ENCODE results near the gene CCL28.

GRCh38 chr5:43357878-43358281, 54.3 kb downstream of the CCL28 start:
- TF ChIP-seq CTCF (IDR thresholded peaks at IDR 0.05) = no peak
- TF ChIP-seq POLR2AphosphoS5 (IDR thresholded peaks at IDR 0.05) = no peak

Data from transverse colon (tissue), 4 donors.